ENCODE results near the gene DGKI. TPM values are rescaled to one million over a fixed set of nuclear protein-coding genes. Genes with fewer than 3 reads are reported as not detected.

DGKI gene
- total RNA-seq, 1 donor from 2014 or later, result 0.35 TPM

GRCh38 chr7:137390076-137390475 is 456.7 kb downstream of the DGKI start:
- no peak for ATAC-seq
- DNase-seq (ENCODE audit: low spot score), result no peak

- DNase-seq (ENCODE audit: low spot score) (no peak), ATAC-seq (no peak)
Measured at GRCh38 chr7:137388916-137389315, 457.9 kb downstream of the DGKI start.

- DNase-seq (ENCODE audit: low spot score), result no peak
- no peak for ATAC-seq
Measured at GRCh38 chr7:137386966-137387365, 459.8 kb downstream of the DGKI start.

- no peak for DNase-seq (ENCODE audit: low spot score)
Measured at GRCh38 chr7:137381045-137381444, 465.7 kb downstream of the DGKI start.

GRCh38 chr7:137373507-137373906 is 473.3 kb downstream of the DGKI start:
- ATAC-seq, result no peak
- no peak for DNase-seq (ENCODE audit: low spot score)

More at GRCh38 chr7:137381045-137381444, 465.7 kb downstream of the DGKI start:
- ATAC-seq, result no peak

GRCh38 chr7:137371616-137372015 is 475.2 kb downstream of the DGKI start:
- DNase-seq (ENCODE audit: low spot score), result no peak
- no peak for ATAC-seq

- ATAC-seq (no peak), DNase-seq (ENCODE audit: low spot score) (no peak)
Measured at GRCh38 chr7:137366995-137367394, 479.8 kb downstream of the DGKI start.

GRCh38 chr7:137363683-137364082 is 483.1 kb downstream of the DGKI start:
- ATAC-seq (peak; percentile 40), DNase-seq (ENCODE audit: low spot score) (no peak)

- ATAC-seq, result no peak
- no peak for DNase-seq (ENCODE audit: low spot score)
Measured at GRCh38 chr7:137360087-137360679, 486.6 kb downstream of the DGKI start.

GRCh38 chr7:137354961-137355360 is 491.8 kb downstream of the DGKI start:
- DNase-seq (ENCODE audit: low spot score), result no peak
- no peak for ATAC-seq

GRCh38 chr7:137354396-137354795 is 492.4 kb downstream of the DGKI start:
- ATAC-seq (no peak), DNase-seq (ENCODE audit: low spot score) (no peak)

- no peak for DNase-seq (ENCODE audit: low spot score)
- no peak for ATAC-seq
Measured at GRCh38 chr7:137351941-137352340, 494.8 kb downstream of the DGKI start.

GRCh38 chr7:137345799-137346449 is 500.9 kb downstream of the DGKI start:
- no peak for DNase-seq (ENCODE audit: low spot score)
- ATAC-seq, result no peak

GRCh38 chr7:137343281-137343841 is 503.4 kb downstream of the DGKI start, which contains the start of gene PTN:
Gene PTN (minus strand): TSS chr7:137343733. CDS start chr7:137254973, 88,760 bp downstream.
- ATAC-seq (peak; percentile 70), DNase-seq (ENCODE audit: low spot score) (no peak)

GRCh38 chr7:137342828-137343261 is 503.9 kb downstream of the DGKI start:
- ATAC-seq (peak; percentile 63), DNase-seq (ENCODE audit: low spot score) (no peak)

- DNase-seq (ENCODE audit: low spot score), result no peak
- ATAC-seq, result peak; percentile 12
Measured at GRCh38 chr7:137342265-137342664, 504.5 kb downstream of the DGKI start.

- DNase-seq (ENCODE audit: low spot score), result no peak
- peak; percentile 70 for ATAC-seq
Measured at GRCh38 chr7:137337902-137338301, 508.9 kb downstream of the DGKI start.

GRCh38 chr7:137335814-137336213 is 511.0 kb downstream of the DGKI start:
- DNase-seq (ENCODE audit: low spot score), result no peak
- no peak for ATAC-seq

GRCh38 chr7:137331378-137331777 is 515.4 kb downstream of the DGKI start:
- ATAC-seq (no peak), DNase-seq (ENCODE audit: low spot score) (no peak)

All from left lobe of liver (tissue), 2 donors.